Central memory CD8-positive, alpha-beta T cell (primary cell): ENCODE results near the gene MLPH.

Source experiments
- ATAC-seq: fragments of 150-1000 bp; cut with Tn5 transposase; replicated peaks from 2 replicates; pipeline ENCODE4 v1.10.0; 2022; ENCODE audit warnings: mild to moderate bottlenecking, moderate FRiP score, moderate number of reproducible peaks; ENCODE audit not compliant: poor library complexity, severe bottlenecking; ENCODE audit errors: extremely low read depth
- DNase-seq, 2 donors: peaks; one replicate each; pipeline ENCODE4 v3.0.0; 2021; ENCODE audit warnings: low spot score in 2 of 2
- H3K27ac Mint-ChIP-seq: one replicate; pipeline ENCODE4 v1.8.0; 2022; ENCODE audit warnings: low read depth, mild to moderate bottlenecking, moderate library complexity, mixed read lengths
- H3K27me3 Mint-ChIP-seq: one replicate; pipeline ENCODE4 v1.8.0; 2022; ENCODE audit warnings: mixed read lengths
- H3K36me3 Mint-ChIP-seq: one replicate; pipeline ENCODE4 v1.8.0; 2022; ENCODE audit warnings: mild to moderate bottlenecking, moderate library complexity, mixed read lengths; ENCODE audit not compliant: insufficient read depth
- H3K4me1 Mint-ChIP-seq: one replicate; pipeline ENCODE4 v1.8.0; 2022; ENCODE audit warnings: mixed read lengths
- H3K4me3 Mint-ChIP-seq: one replicate; pipeline ENCODE4 v1.8.0; 2022; ENCODE audit warnings: mild to moderate bottlenecking, moderate library complexity, mixed read lengths
- H3K9me3 Mint-ChIP-seq: one replicate; pipeline ENCODE4 v1.8.0; 2022; ENCODE audit warnings: mixed read lengths

The MLPH gene

DNA sequence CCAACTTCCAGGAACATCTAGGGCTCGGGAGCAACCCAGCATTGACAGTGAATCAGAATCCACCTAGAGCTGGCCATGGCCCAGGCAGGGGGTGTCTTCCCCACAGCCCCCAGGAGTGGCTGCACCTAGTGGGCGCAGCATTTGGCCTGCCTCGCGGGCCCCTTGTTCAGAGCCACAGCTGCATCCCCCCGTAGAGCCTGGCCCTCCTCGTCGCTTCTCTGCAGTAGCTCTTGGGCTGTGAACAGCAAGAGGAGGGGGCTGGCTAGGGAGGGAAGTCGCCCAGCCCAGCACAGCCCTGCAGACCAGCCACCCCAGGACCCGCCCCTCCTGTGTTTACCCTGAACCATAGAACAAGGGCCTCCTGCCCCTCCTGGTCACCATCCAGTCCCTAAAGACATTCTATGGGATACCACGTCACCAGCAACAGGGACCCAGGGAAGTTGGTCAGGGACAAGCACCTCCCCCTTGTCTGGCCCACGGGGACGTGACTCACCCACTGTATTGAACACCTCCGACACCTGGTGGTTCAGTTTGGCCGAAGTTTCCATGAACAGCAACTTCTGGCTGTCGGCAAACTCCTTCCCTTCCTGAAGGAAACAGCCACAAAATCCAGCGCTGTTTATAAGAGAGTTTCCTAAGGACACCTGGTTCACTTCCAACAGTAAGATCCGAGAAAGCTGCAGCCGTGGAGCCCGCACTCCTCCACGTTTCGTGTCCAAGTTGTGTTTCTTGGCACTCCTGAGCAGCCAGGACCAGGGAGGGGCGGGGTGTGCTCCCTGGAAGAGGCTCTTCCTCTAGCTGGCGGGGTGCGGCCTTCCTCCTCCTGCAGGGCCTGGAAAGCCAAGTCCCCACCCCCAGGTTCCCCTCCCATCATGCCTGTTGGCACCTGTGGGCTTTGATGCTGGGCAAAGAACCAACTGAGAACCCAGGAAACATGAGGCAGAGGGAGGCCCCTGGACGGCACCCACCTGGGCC is 88.1 kb downstream of the MLPH start:
- DNase-seq (no peak), ATAC-seq (no peak)
- no peaks in the 10 kb centered on the region for H3K36me3 Mint-ChIP-seq
- peaks cover 23% of the 10 kb centered on the region for H3K27me3 Mint-ChIP-seq
- H3K9me3 Mint-ChIP-seq: no peaks in the 10 kb centered on the region
- H3K27ac Mint-ChIP-seq: no peak overlapping the region
- H3K4me1 Mint-ChIP-seq: peaks cover 5% of the 10 kb centered on the region
- no peak overlapping the region for H3K4me3 Mint-ChIP-seq

DNA sequence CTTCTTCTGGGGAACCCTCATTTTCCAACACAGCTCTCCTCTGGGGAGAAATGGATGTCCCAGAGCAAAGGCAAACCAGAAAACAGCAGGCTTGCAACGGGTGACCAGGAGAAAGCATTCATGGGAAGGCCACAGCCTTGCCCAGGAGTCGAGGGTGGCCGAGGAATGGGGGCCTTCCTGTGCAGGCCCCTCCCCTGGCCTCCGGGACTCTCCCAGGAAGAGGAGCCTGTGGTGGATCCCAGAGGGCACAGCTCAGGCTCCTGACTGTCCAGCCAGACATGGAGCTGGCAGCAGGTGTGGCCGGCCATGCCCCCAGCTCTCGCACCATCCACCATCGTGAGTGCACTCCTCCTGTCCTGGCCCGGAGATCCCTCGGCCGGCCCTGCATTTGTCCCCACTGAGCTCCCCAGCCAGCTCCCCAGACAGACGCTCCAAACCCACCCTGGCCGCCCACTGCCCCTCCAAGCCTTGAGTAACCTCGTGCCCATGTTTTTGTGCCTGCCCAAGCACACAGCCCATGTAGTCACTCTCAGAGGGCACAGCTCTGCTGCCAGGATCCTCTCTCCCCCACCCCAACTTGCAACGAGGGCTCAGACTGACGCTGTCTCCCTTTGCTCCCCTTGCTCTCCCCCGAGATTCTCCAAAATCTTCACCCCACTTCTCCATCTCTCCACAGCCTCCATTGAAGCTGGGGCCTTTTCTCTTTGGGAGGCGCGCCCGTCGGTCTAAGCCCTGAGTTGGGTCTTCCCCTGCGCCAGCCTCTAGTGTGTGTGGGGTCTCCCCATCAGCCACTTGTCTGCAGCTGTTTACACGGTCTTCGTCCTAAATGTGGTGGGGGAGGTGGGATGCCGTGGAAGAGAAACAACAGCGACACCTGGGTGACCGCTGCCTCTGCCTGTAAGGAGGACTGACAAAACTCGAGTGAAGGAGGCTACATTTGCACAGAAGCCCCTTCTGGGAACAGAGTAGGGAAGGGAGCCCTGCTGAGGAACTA is 89.1 kb downstream of the MLPH start:
- Mint-ChIP-seq H3K4me1 (peaks cover 5% of the 10 kb centered on the region), H3K36me3 (no peaks in the 10 kb centered on the region), H3K27me3 (peaks cover 23% of the 10 kb centered on the region), H3K27ac (no peak overlapping the region), H3K4me3 (no peak overlapping the region), H3K9me3 (no peaks in the 10 kb centered on the region)
- DNase-seq: no peak
- ATAC-seq: no peak

DNA sequence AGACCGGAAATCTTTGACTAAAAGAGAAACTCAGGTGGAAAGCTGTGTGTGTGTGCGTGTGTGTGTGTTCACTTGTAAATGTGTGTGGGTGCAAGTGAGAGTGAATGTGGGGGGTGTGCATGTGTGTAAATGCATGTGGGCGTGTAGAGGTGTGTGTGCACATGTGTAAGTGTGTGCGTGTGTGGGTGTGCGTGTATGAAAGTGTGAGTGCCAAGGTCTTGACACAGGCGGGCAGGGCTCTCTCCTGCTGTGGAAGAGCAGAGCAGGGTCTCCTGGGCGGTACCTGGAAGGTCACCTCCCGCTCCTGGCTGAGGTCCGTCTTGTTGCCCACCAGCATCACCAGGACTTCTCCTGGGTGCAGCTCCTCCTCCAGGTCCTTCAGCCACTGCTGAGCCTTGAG is 89.9 kb downstream of the MLPH start:
- Mint-ChIP-seq H3K27ac (no peak overlapping the region), H3K27me3 (peaks cover 23% of the 10 kb centered on the region), H3K4me1 (peaks cover 3% of the 10 kb centered on the region), H3K4me3 (no peak overlapping the region), H3K36me3 (no peaks in the 10 kb centered on the region), H3K9me3 (no peaks in the 10 kb centered on the region)
- no peak for ATAC-seq
- DNase-seq: no peak

DNA sequence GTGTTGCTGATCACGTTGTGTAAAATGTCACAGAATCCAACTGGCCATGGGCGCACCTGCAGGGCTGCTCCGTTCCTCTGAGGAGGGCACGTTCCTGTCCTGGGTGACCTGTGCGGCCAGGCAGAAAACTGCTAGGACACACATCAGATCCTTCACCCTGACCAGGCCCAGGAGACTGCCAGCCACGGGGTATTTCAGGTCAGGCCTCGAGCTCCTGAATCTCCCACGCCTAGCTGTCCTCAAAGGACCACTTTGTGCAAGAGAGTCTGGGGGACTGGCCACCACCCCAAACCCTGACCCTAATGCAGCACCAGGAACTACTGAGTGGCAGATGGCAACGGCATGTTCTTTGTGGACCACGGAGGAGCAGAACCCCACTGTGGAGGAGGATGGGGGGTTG is 90.4 kb downstream of the MLPH start:
- no peak for ATAC-seq
- Mint-ChIP-seq H3K9me3 (no peaks in the 10 kb centered on the region), H3K27ac (no peak overlapping the region), H3K27me3 (peaks cover 23% of the 10 kb centered on the region), H3K4me3 (no peak overlapping the region), H3K4me1 (no peaks in the 10 kb centered on the region), H3K36me3 (no peaks in the 10 kb centered on the region)
- DNase-seq: no peak

DNA sequence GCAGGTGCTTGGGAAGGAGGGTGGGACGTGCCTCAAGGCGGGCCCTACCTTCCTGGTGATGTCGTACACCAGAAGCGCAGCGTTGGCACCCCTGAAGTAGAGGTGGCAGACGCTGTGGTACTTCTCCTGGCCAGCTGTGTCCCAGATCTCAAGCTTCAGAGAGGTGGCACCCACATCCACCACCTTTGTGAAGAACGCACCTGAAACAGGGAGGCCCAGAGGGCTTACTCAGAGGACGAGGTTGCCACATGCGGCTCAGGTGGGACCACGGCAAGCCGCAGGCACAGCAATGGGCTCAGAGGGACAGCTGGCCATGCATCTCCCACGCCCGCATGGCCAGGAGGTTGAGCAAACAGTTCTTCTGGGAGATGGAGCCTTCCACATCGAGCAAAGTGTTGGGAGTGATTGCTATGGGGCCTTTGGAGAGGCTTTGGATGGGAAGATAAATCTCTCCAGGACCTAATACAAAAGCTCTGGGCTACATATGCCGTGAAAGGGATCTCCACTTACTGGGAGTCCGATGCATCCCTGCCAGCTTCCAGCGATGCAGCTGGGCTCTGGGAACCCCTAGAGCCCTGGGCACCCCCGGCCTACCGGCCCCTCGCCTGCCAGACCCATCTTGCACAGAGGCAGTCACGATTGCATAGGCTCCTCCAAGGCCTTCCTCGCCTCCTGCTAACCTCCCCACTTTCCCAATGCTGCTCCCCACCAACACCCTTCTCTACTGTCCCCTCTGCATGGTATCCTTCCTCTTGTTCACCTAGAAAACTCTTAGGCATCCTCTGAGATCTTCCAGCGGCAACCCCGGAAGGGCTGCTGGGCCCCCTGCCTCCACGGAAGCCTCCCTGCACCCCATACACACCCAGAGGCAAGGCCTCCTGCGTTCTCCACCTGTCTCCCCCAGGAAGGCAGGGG is 91.2 kb downstream of the MLPH start:
- peaks cover 23% of the 10 kb centered on the region for H3K27me3 Mint-ChIP-seq
- H3K36me3 Mint-ChIP-seq: no peaks in the 10 kb centered on the region
- ATAC-seq: no peak
- no peaks in the 10 kb centered on the region for H3K4me1 Mint-ChIP-seq
- DNase-seq: no peak
- no peak overlapping the region for H3K27ac Mint-ChIP-seq
- no peak overlapping the region for H3K4me3 Mint-ChIP-seq
- no peaks in the 10 kb centered on the region for H3K9me3 Mint-ChIP-seq

DNA sequence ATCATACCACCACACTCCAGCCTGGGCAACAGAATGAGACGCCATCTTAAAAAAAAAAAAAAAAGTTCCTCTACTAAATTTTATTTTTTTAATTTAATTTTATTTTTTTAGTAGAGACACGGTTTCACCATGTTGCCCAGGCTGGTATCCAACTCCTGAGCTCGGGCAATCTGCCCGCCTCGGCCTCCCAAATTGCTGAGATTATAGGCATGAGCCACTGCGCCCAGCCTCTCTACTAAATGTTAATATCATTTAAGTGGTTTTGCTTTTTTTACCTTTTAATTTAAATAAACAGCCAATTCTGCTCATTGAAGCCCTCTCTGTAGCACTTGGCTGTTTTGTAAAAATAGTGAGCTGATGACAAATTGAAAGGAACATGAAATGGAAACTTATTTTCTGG is 94.3 kb downstream of the MLPH start:
- Mint-ChIP-seq H3K4me3 (no peak overlapping the region), H3K27ac (no peak overlapping the region), H3K9me3 (no peaks in the 10 kb centered on the region), H3K27me3 (peaks cover 20% of the 10 kb centered on the region), H3K4me1 (no peaks in the 10 kb centered on the region), H3K36me3 (no peaks in the 10 kb centered on the region)
- ATAC-seq: no peak
- DNase-seq: no peak

DNA sequence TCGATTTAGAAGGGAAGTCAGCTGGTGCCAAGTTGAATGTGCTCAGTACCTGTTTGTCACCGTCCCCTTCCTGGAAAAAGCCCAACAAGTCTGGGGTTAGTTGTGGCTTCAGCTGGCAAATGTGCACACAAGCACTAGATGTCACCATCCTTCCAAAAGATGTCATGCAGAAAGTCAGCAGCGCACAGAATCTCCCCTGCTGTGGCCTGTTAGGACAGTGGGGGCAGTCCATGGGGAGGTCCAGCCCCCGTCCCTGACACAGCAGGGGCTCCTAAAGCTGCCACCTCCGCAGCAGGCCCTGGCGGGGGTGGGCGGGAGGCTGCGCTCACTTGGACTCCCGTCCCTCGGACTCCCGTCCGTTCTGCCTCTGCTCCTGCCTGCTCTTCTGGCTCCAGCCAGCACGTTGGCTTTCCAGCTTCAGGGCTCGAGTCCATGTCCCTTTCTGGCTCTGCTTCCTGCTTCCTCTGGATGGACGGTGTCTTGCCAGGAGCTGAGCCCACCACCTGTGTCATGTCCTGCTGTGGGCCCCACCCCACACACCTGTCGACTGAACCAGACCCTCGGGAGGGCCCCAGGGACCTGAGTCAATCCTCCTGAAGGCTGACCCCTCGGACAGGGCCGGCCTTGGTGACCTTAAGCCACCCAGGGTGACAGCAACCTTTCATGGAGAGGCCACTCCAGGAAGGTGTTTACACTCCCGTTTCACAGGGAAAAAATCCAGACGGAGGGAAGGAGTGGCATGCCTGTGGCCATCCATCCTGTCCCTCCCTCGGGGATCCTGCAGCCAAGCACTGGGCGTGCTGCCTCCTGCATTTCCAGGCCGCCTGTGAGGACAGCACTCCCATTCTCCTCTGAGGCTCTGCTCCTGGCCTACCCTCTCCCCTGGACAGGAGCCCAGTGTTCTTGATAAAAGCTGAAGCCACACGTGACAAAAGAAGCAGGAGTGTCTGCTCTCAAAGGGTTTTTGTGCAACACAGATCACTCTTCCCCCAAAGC is 95.0 kb downstream of the MLPH start:
- no peak for DNase-seq
- Mint-ChIP-seq H3K4me3 (no peak overlapping the region), H3K27me3 (peaks cover 19% of the 10 kb centered on the region), H3K4me1 (no peaks in the 10 kb centered on the region), H3K27ac (peak overlapping the region; percentile 44), H3K9me3 (no peaks in the 10 kb centered on the region), H3K36me3 (no peaks in the 10 kb centered on the region)
- no peak for ATAC-seq

DNA sequence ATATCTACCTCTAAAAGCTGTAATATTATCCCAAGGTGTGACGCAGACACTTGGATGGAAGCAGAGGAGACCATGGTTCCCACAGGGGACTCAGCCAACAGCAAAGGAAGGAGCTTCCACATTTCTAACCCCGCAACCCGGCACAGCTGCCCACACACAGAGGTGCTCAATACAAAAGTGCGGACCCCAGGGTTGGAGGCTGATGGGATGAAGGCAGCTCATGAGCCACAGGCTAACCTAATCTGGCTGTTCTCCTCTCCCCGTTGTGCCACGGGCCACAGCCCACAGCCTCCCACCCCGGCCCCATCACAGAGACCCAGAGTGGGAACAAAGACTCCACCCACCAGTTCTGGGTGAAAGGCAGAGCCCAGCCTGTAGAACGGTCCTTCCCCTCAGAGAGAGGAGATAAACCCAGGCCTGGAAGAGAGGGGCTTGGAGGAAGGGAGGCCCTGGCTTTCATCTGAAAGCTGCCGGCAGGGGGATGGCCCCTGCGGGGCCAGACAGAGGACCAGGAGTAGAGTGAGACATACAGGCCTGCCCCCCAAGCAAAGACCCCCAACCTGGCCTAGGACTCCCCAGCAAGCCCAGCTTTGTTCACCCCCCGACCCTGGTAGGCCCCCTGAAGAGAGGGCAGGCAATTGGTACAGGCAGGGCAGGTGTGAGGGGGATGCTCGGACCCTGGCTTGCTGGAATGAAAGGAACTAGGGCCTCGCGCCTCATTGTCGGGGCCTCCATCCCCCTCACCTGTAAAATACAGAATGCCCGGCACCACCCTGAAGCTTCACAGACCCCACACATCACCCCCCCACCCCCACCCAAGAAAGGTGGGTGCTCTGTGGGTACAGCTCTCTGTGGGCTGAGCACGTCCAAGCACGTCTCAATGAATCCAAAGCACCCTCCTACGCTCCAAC is 96.6 kb downstream of the MLPH start:
- no peaks in the 10 kb centered on the region for H3K9me3 Mint-ChIP-seq
- H3K4me1 Mint-ChIP-seq: no peaks in the 10 kb centered on the region
- no peak for ATAC-seq
- DNase-seq: no peak
- peaks cover 21% of the 10 kb centered on the region for H3K27me3 Mint-ChIP-seq
- no peak overlapping the region for H3K27ac Mint-ChIP-seq
- H3K4me3 Mint-ChIP-seq: no peak overlapping the region
- H3K36me3 Mint-ChIP-seq: no peaks in the 10 kb centered on the region

DNA sequence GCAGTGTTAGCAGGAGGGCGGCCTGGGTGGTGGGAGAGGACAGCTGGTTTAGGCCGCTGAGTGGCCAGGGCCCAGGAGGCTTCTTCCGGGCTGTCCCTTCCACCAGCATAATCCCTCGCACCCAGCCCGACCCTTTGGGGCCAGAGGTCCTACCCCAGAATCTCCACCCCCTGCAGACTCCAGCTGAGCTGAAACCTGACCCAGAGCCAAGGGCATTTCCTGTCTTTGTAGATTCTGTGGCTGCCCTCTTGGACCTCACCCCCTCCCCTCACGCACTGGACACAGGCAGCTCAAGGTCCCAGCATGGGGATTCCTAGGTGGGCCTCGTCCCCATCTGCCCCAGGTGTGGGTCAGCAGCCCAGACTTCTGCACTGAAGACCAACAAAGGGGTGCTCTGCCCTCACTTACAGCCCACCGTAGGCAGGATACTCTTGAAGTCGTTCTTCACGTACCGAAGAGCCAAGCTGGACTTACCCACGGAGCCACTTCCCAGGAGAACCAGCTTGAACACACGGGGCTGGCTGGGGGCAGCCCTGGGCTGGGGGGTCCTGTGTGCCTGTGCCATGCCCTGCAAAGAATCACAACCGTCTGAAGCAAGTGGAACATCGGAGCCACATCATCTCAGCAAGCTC is 98.7 kb downstream of the MLPH start:
- ATAC-seq (no peak), DNase-seq (no peak)
- H3K27me3 Mint-ChIP-seq: peaks cover 37% of the 10 kb centered on the region
- no peaks in the 10 kb centered on the region for H3K36me3 Mint-ChIP-seq
- H3K9me3 Mint-ChIP-seq: no peaks in the 10 kb centered on the region
- H3K4me1 Mint-ChIP-seq: no peaks in the 10 kb centered on the region
- no peak overlapping the region for H3K27ac Mint-ChIP-seq
- no peak overlapping the region for H3K4me3 Mint-ChIP-seq

DNA sequence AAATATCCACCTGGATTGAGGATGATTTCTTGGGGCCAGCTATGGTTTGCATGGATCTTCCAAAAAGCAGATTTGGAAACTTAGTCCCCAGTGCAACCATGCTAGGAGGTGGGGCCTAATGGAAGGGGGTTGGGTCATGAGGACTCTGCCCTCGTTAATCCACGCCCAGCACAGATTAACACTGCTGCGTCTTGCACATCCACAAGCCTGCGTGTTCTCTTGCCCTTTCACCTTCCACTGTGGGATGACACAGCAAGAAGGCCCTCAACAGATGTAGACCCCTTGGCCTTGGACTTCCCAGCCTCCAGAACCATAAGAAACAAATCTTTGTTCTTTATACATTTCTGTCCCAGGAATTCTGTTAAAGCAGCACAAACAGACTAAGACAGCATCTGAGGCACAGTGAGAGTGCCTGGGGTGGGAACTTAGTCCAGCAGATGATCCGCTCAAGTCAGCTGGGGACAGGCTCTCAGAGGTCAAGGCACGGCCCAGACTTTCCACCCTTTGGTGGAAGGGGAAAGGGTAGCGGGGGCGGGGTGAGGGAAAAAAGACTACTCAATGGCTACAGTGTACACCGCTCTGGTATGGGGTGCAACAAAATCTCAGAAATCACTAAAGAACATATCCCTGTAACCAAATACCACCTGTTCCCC is 101.1 kb downstream of the MLPH start:
- Mint-ChIP-seq H3K4me1 (peaks cover 6% of the 10 kb centered on the region), H3K4me3 (no peak overlapping the region), H3K36me3 (no peaks in the 10 kb centered on the region), H3K9me3 (no peaks in the 10 kb centered on the region), H3K27ac (no peak overlapping the region), H3K27me3 (peaks cover 37% of the 10 kb centered on the region)
- DNase-seq: no peak
- no peak for ATAC-seq
